HG02884 (cell line): ENCODE data around the gene CR2.
"Not testable (repeated sequence)": the region's sequence is repeated elsewhere in the genome, so short reads cannot be mapped to it uniquely, and the experiment has no call there.

Source experiments
- ATAC-seq: cut with Tn5 transposase; IDR thresholded peaks from one replicate; pipeline ENCODE4 v1.9.1; 2021; ENCODE audit warnings: mild to moderate bottlenecking, moderate library complexity; ENCODE audit not compliant: unreplicated experiment

CR2 gene

GRCh38 chr1:207503950-207504349 is 49.8 kb downstream of the CR2 start:
- no peak for ATAC-seq

DNA sequence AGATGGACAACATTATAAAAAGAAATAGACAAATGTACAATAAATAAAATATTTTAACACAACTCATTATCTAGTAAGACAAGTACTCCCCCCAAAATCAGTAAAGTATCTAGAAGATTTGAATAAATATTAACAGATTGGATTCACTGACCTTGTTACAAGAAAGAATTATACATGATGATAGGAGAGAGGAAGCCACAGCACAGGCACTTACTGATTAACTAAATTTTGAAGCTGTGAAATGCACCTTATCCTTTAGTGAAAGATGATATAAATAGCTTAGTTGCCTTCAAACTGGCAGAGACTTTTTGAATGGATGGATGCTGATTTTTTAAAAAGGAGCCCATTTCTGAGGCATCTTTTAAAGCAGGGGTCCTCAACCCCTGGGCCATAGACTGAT is 50.3 kb downstream of the CR2 start:
- no peak for ATAC-seq

- ATAC-seq: no peak
These were observed 56.3 kb downstream of the CR2 start for GRCh38 chr1:207510444-207510843.

DNA sequence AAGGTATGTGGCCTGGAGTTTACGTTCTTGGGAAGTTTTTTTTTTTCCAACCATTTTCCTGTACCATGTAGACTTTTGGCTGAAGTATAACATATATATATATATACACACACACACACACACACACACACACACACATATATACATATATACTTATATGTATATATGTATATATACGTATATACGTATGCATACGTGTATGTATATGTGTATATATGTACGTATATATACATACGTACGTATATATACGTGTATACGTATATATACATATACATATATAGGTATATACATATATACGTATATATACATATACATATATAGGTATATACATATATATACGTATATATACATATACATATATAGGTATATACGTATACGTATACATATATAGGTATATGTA is 60.8 kb downstream of the CR2 start:
- ATAC-seq: no peak

- ATAC-seq: no peak
These were observed 62.6 kb downstream of the CR2 start for GRCh38 chr1:207516729-207517128.

DNA sequence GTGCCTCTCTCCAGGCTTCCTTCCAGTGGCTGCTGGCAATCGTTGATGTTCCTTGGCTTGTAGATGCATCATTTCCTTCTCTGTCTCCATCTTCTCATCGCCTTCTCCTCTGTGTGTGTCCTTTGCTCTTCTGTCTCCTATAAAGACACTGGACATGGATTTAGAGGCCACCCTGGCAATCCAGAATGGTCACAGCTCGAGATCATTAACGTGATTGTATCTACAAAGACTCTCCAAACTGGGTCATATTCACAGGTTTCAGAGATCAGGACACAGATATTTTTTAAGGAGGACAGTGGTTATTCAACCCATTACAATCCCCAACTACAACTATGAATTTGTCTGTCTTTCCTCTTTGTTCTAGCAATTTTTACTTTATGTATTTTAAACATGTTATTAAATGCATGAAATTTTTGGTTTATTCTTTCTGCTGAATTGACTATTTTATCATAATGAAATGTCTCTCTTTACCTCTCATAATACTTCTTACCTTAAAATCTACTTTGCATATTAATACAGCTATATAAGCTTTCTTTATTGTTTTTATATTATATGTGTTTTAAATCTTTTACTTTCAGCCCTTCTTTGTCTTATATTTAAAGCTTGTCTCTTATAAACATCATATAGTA is 64.6 kb downstream of the CR2 start:
- no peak for ATAC-seq

GRCh38 chr1:207519505-207520399 is 65.6 kb downstream of the CR2 start:
- ATAC-seq: no peak

DNA sequence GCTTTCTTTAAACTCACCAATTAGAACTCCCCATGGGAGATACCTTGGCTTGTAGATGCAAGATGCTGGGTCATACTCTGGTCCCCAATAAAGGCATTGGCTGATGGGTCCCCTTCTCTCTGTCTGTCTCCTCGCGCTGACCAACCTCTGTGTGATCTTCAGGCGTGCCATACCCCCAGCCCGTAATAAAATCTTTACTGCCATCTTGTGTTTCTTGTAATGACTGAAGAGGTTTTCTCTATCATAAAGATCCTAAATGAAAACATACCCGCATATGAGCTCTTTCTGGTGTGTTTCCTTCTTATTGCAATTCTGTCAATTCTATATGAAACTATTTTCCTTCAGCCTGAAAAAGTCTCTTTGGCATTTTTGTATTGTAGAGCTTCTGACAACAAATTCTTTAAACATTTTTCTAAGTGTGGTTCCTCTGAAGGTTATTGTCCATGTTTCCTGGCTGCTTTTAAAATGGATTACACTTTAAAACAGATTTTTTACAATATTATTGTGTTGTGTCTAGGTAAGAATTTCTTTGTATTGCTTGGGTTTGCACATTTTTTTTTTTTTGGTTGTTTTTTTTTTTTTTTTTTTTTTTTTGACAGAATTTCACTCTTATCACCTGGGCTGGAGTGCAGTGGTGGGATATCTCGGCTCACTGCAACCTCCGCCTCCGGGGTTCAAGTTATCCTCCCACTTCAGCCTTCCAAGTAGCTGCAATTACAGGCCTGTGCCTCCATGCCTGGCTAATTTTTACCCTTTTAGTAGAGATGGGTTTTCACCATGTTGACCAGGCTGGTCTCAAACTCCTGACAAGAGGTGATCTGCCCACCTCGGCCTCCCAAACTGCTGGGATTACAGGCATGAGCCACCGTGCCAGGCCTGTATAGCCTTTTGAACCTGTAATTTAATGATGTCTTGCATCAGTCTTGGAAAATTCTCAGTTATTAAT is 66.5 kb downstream of the CR2 start:
- ATAC-seq: not testable (repeated sequence)

- ATAC-seq: not testable (repeated sequence)
These were observed 71.1 kb downstream of the CR2 start for GRCh38 chr1:207525239-207525638.

- not testable (repeated sequence) for ATAC-seq
These were observed 74.3 kb downstream of the CR2 start for GRCh38 chr1:207528401-207528800.

GRCh38 chr1:207536263-207536662 is 82.1 kb downstream of the CR2 start:
- not testable (repeated sequence) for ATAC-seq
